Ectodermal cell (in vitro differentiated cells): ENCODE results near the gene KIAA1328.
A peak's percentile ranks its signal among the peaks of the same experiment; 100 is the strongest.

Experiments used
- H3K27ac ChIP-seq: 2 replicates; pipeline ENCODE4 v1.7.0; 2013; ENCODE audit warnings: mild to moderate bottlenecking, low read depth, low read length; ENCODE audit not compliant: insufficient read depth, poor library complexity, severe bottlenecking
- H3K27me3 ChIP-seq: 2 replicates; pipeline ENCODE4 v1.7.0; 2013; ENCODE audit warnings: mild to moderate bottlenecking, low read length; ENCODE audit not compliant: insufficient read depth, control insufficient read depth, poor library complexity, severe bottlenecking
- H3K36me3 ChIP-seq: one replicate; pipeline ENCODE4 v1.7.0; 2013; ENCODE audit warnings: low read length; ENCODE audit not compliant: control insufficient read depth, insufficient read depth
- H3K4me1 ChIP-seq: one replicate; pipeline ENCODE4 v1.7.0; 2013; ENCODE audit warnings: low read length; ENCODE audit not compliant: control insufficient read depth, insufficient read depth
- H3K4me3 ChIP-seq: 2 replicates; pipeline ENCODE4 v1.7.0; 2013; ENCODE audit warnings: low read depth, low read length, control low read depth; ENCODE audit not compliant: insufficient read depth
- H3K9me3 ChIP-seq: 2 replicates; pipeline ENCODE4 v1.7.0; 2013; ENCODE audit warnings: mild to moderate bottlenecking, low read length, moderate library complexity; ENCODE audit not compliant: control insufficient read depth
- WGBS, 2 experiments: methylation state at CpG; one replicate each; pipeline ENCODE4 v1.1.7; 2013; ENCODE audit warnings: missing lambda C conversion rate in 2 of 2; 5-methylcytosine and 5-hydroxymethylcytosine counted together

Gene KIAA1328

GRCh38 chr18:36819621-36820020, 9.3 kb upstream of the KIAA1328 start:
- peaks cover 20% of the 10 kb centered on the region for H3K36me3 ChIP-seq
- peaks cover 3% of the 10 kb centered on the region for H3K4me1 ChIP-seq
- H3K9me3 ChIP-seq = no peaks in the 10 kb centered on the region
- no peak overlapping the region for H3K4me3 ChIP-seq
- H3K27me3 ChIP-seq = no peaks in the 10 kb centered on the region
- H3K27ac ChIP-seq = no peak overlapping the region

GRCh38 chr18:36821681-36822080, 7.2 kb upstream of the KIAA1328 start:
- WGBS, 2 experiments = 83 to 93% methylated on average over 4 of the region's 4 CpGs
- Histone ChIP-seq H3K27ac (no peak overlapping the region), H3K36me3 (peaks cover 25% of the 10 kb centered on the region)

GRCh38 chr18:36825526-36825925, 3.4 kb upstream of the KIAA1328 start:
- peaks cover 11% of the 10 kb centered on the region for H3K36me3 ChIP-seq
- no peak overlapping the region for H3K27ac ChIP-seq
- no peaks in the 10 kb centered on the region for H3K4me1 ChIP-seq
- H3K27me3 ChIP-seq = no peaks in the 10 kb centered on the region
- H3K9me3 ChIP-seq = no peaks in the 10 kb centered on the region
- H3K4me3 ChIP-seq = no peak overlapping the region

More at GRCh38 chr18:36821681-36822080, 7.2 kb upstream of the KIAA1328 start:
- Histone ChIP-seq H3K27me3 (no peaks in the 10 kb centered on the region), H3K9me3 (no peaks in the 10 kb centered on the region), H3K4me1 (no peaks in the 10 kb centered on the region), H3K4me3 (no peak overlapping the region)

- WGBS, 2 experiments = 96 to 97% methylated on average over 3 of the region's 3 CpGs
Observed at GRCh38 chr18:36826556-36826955, 2.4 kb upstream of the KIAA1328 start.

GRCh38 chr18:36828157-36828629, 734 bp upstream of the KIAA1328 start:
- no peaks in the 10 kb centered on the region for H3K4me1 ChIP-seq
- no peaks in the 10 kb centered on the region for H3K27me3 ChIP-seq
- H3K9me3 ChIP-seq = no peaks in the 10 kb centered on the region
- 1% methylated on average over 18 of the region's 18 CpGs for WGBS, 2 experiments
- peaks cover 11% of the 10 kb centered on the region for H3K36me3 ChIP-seq
- H3K27ac ChIP-seq = peak overlapping the region; percentile 76
- peak overlapping the region; percentile 84 for H3K4me3 ChIP-seq

More at GRCh38 chr18:36826556-36826955, 2.4 kb upstream of the KIAA1328 start:
- H3K27ac ChIP-seq = no peak overlapping the region
- H3K4me3 ChIP-seq = no peak overlapping the region
- H3K27me3 ChIP-seq = no peaks in the 10 kb centered on the region
- H3K36me3 ChIP-seq = peaks cover 11% of the 10 kb centered on the region
- no peaks in the 10 kb centered on the region for H3K4me1 ChIP-seq
- H3K9me3 ChIP-seq = no peaks in the 10 kb centered on the region

- WGBS, 2 experiments = 37 to 38% methylated on average over 17 of the region's 17 CpGs
- Histone ChIP-seq H3K4me1 (no peaks in the 10 kb centered on the region), H3K27me3 (no peaks in the 10 kb centered on the region), H3K9me3 (no peaks in the 10 kb centered on the region), H3K4me3 (peak overlapping the region; percentile 84), H3K27ac (no peak overlapping the region), H3K36me3 (peaks cover 6% of the 10 kb centered on the region)
Observed at GRCh38 chr18:36829362-36830157, 633 bp downstream of the KIAA1328 start.

GRCh38 chr18:36830158-36830495, 1.2 kb downstream of the KIAA1328 start:
- no peaks in the 10 kb centered on the region for H3K9me3 ChIP-seq

GRCh38 chr18:36831139-36831538, 2.2 kb downstream of the KIAA1328 start:
- no peaks in the 10 kb centered on the region for H3K9me3 ChIP-seq

More at GRCh38 chr18:36830158-36830495, 1.2 kb downstream of the KIAA1328 start:
- H3K4me3 ChIP-seq = peak overlapping the region; percentile 84
- no peaks in the 10 kb centered on the region for H3K27me3 ChIP-seq
- WGBS, 2 experiments = 91% methylated on average over 1 of the region's 1 CpG; no CpG with 5 or more reads in 1 of the 2 experiments
- no peaks in the 10 kb centered on the region for H3K4me1 ChIP-seq
- H3K36me3 ChIP-seq = peaks cover 6% of the 10 kb centered on the region
- no peak overlapping the region for H3K27ac ChIP-seq

GRCh38 chr18:36833120-36833519, 4.2 kb downstream of the KIAA1328 start:
- Histone ChIP-seq H3K4me1 (no peaks in the 10 kb centered on the region), H3K36me3 (no peaks in the 10 kb centered on the region), H3K27ac (no peak overlapping the region), H3K9me3 (no peaks in the 10 kb centered on the region), H3K27me3 (no peaks in the 10 kb centered on the region), H3K4me3 (no peak overlapping the region)
- WGBS, 2 experiments = 89% methylated on average over 2 of the region's 2 CpGs

More at GRCh38 chr18:36831139-36831538, 2.2 kb downstream of the KIAA1328 start:
- Histone ChIP-seq H3K36me3 (peaks cover 5% of the 10 kb centered on the region), H3K27me3 (no peaks in the 10 kb centered on the region), H3K4me3 (no peak overlapping the region), H3K4me1 (no peaks in the 10 kb centered on the region), H3K27ac (no peak overlapping the region)
- 69 to 76% methylated on average over 1 of the region's 1 CpG for WGBS, 2 experiments

GRCh38 chr18:36835927-36836326, 7.0 kb downstream of the KIAA1328 start:
- H3K27ac ChIP-seq = no peak overlapping the region
- no peaks in the 10 kb centered on the region for H3K36me3 ChIP-seq
- no peak overlapping the region for H3K4me3 ChIP-seq
- no peaks in the 10 kb centered on the region for H3K4me1 ChIP-seq
- 75 to 100% methylated on average over 1 of the region's 1 CpG for WGBS, 2 experiments
- no peaks in the 10 kb centered on the region for H3K9me3 ChIP-seq
- H3K27me3 ChIP-seq = no peaks in the 10 kb centered on the region
